Sigmoid colon (tissue), 3 donors: ENCODE data around the gene TCF12.

Experiments
- POLR2A ChIP-seq, 2 donors: fragments of 450-650 bp; IDR thresholded peaks; one replicate each; pipeline ENCODE4 v1.6.1; 2016; ENCODE audit warnings: antibody characterized with exemption in 2 of 2, mild to moderate bottlenecking in 2 of 2, moderate library complexity in 2 of 2
- TF ChIP-seq, protein P1 (sequence below), 4 experiments: fragments of 450-650 bp in 3 of 4; fragments of 200-600 bp in 1 of 4; IDR thresholded peaks; one replicate each; pipeline ENCODE4 v1.5.1; 2016 to 2019; ENCODE audit warnings: antibody characterized with exemption in 4 of 4, mild to moderate bottlenecking in 3 of 4, moderate library complexity in 2 of 4

- no peak for TF ChIP-seq POLR2A (IDR thresholded peaks at IDR 0.05)
- TF ChIP-seq, protein P1, sequence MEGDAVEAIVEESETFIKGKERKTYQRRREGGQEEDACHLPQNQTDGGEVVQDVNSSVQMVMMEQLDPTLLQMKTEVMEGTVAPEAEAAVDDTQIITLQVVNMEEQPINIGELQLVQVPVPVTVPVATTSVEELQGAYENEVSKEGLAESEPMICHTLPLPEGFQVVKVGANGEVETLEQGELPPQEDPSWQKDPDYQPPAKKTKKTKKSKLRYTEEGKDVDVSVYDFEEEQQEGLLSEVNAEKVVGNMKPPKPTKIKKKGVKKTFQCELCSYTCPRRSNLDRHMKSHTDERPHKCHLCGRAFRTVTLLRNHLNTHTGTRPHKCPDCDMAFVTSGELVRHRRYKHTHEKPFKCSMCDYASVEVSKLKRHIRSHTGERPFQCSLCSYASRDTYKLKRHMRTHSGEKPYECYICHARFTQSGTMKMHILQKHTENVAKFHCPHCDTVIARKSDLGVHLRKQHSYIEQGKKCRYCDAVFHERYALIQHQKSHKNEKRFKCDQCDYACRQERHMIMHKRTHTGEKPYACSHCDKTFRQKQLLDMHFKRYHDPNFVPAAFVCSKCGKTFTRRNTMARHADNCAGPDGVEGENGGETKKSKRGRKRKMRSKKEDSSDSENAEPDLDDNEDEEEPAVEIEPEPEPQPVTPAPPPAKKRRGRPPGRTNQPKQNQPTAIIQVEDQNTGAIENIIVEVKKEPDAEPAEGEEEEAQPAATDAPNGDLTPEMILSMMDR (IDR thresholded peaks at IDR 0.05): no peak
Observed at GRCh38 chr15:56968256-56968655, 49.8 kb downstream of the TCF12 start.
